ENCODE data around the gene CAPN15.

CAPN15 gene

GRCh38 chr16:586047-586644 lies 58.6 kb downstream of the CAPN15 start:
- Histone ChIP-seq H3K27me3 (ENCODE audit: insufficient read depth, low read length, poor library complexity, severe bottlenecking) (no peaks in the 10 kb centered on the region), H3K4me2 (ENCODE audit: low read depth, low read length, poor library complexity, severe bottlenecking) (no peak overlapping the region), H2AFZ (ENCODE audit: low read length) (no peak overlapping the region), H3F3A (ENCODE audit: low read depth) (no peaks in the 10 kb centered on the region), H3K4me1 (ENCODE audit: insufficient read depth, low read length, poor library complexity, severe bottlenecking) (peaks cover 6% of the 10 kb centered on the region), H3K4me3 (ENCODE audit: low read length, poor library complexity, severe bottlenecking) (no peak overlapping the region), H3K9me2 (replicated peaks; ENCODE audit: low read depth, low read length) (no peaks in the 10 kb centered on the region), H3K36me3 (ENCODE audit: insufficient read depth, low read length) (no peaks in the 10 kb centered on the region), H4K20me1 (ENCODE audit: insufficient read depth, low read length, poor library complexity, severe bottlenecking) (peaks cover 6% of the 10 kb centered on the region), H3K79me2 (ENCODE audit: insufficient read depth, low read length) (peaks cover 22% of the 10 kb centered on the region; the same call in 1 of the 2 replicates), H3K9ac (ENCODE audit: low read depth, low read length, poor library complexity, severe bottlenecking) (no peak overlapping the region), H3K9me3 (ENCODE audit: insufficient read depth, low read depth, low read length) (no peaks in the 10 kb centered on the region)
- TF ChIP-seq, protein P1, sequence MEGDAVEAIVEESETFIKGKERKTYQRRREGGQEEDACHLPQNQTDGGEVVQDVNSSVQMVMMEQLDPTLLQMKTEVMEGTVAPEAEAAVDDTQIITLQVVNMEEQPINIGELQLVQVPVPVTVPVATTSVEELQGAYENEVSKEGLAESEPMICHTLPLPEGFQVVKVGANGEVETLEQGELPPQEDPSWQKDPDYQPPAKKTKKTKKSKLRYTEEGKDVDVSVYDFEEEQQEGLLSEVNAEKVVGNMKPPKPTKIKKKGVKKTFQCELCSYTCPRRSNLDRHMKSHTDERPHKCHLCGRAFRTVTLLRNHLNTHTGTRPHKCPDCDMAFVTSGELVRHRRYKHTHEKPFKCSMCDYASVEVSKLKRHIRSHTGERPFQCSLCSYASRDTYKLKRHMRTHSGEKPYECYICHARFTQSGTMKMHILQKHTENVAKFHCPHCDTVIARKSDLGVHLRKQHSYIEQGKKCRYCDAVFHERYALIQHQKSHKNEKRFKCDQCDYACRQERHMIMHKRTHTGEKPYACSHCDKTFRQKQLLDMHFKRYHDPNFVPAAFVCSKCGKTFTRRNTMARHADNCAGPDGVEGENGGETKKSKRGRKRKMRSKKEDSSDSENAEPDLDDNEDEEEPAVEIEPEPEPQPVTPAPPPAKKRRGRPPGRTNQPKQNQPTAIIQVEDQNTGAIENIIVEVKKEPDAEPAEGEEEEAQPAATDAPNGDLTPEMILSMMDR (conservative IDR thresholded peaks at IDR 0.05; ENCODE audit: low read length), result no peak
- TF ChIP-seq EZH2phosphoT487 (IDR thresholded peaks at IDR 0.05; ENCODE audit: borderline replicate concordance), result no peak

DNA sequence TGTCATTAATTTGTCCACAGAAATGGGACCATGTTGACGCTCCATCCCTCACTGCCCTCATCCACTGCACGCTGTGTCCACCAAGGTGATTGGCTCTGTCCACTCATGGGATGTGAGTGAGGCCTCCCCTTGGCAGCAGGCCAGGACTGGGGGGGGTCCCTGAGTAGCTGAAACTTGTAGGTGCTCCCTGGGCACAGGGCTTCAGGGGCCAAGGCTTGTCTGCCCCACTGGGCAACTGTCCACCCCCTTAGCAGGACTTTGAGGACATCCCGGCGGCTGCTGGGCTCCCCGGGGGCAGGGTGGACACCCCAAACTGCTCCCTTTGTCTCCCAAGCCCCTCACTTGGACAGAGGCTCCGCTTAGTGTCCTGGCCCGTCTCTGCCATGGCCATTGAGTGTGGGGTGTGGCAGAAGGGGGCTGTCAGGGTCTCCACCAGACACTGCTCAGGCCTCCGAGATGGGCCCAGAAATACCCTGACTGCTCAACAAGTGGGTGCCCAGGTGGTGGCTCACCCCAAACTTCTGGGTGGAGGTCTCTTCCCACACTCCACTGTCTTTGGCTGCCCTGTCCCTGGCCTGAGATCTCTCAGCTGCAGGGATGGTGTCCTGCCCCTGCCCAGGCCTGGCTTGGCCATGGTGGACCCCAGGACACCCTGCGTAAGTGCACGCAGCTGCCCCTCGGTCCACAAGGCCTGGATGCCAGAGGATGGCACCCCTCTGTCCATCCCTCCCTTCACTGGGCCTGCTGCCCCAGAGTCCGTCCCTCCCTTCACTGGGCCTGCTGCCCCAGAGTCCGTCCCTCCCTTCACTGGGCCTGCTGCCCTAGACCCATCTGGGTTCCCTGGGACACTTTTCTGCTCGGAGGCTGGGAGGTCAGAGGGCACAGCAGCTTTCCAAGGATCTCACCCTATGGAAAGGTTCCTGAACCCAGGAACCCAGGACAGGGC lies 59.4 kb downstream of the CAPN15 start:
- Histone ChIP-seq H3F3A (ENCODE audit: low read depth) (no peaks in the 10 kb centered on the region), H3K4me3 (ENCODE audit: low read length, poor library complexity, severe bottlenecking) (peak overlapping the region; percentile 83), H3K9me3 (ENCODE audit: insufficient read depth, low read depth, low read length) (no peaks in the 10 kb centered on the region), H3K27me3 (ENCODE audit: insufficient read depth, low read length, poor library complexity, severe bottlenecking) (no peaks in the 10 kb centered on the region), H4K20me1 (ENCODE audit: insufficient read depth, low read length, poor library complexity, severe bottlenecking) (peaks cover 6% of the 10 kb centered on the region), H3K4me2 (ENCODE audit: low read depth, low read length, poor library complexity, severe bottlenecking) (peak overlapping the region; percentile 75), H3K79me2 (ENCODE audit: insufficient read depth, low read length) (peaks cover 27% of the 10 kb centered on the region; the same call in 1 of the 2 replicates), H3K4me1 (ENCODE audit: insufficient read depth, low read length, poor library complexity, severe bottlenecking) (peaks cover 7% of the 10 kb centered on the region), H3K9me2 (replicated peaks; ENCODE audit: low read depth, low read length) (no peaks in the 10 kb centered on the region), H3K9ac (ENCODE audit: low read depth, low read length, poor library complexity, severe bottlenecking) (peak overlapping the region; percentile 85), H2AFZ (ENCODE audit: low read length) (no peak overlapping the region), H3K36me3 (ENCODE audit: insufficient read depth, low read length) (no peaks in the 10 kb centered on the region)
- no peak for TF ChIP-seq EZH2phosphoT487 (IDR thresholded peaks at IDR 0.05; ENCODE audit: borderline replicate concordance)

DNA sequence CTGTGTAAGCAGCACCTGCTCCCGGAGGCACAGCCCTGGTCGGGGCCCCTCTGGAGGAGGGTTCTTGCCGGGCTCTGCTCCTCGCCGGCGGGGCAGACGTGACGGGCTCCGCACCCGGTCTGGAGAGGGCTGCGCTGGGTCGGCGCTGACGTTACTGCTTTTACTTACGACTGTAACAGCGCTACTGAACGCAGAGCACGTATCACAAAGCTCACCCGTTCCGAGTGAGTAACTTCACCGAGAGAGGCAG lies 61.1 kb downstream of the CAPN15 start:
- H3K4me3 ChIP-seq (ENCODE audit: low read length, poor library complexity, severe bottlenecking), result peak overlapping the region; percentile 83

More for the DNA sequence above, 61.1 kb downstream of the CAPN15 start:
- Histone ChIP-seq H3K4me1 (ENCODE audit: insufficient read depth, low read length, poor library complexity, severe bottlenecking) (peaks cover 24% of the 10 kb centered on the region), H3K9me2 (replicated peaks; ENCODE audit: low read depth, low read length) (no peaks in the 10 kb centered on the region), H3K36me3 (ENCODE audit: insufficient read depth, low read length) (no peaks in the 10 kb centered on the region), H4K20me1 (ENCODE audit: insufficient read depth, low read length, poor library complexity, severe bottlenecking) (peaks cover 6% of the 10 kb centered on the region), H2AFZ (ENCODE audit: low read length) (no peak overlapping the region), H3K27me3 (ENCODE audit: insufficient read depth, low read length, poor library complexity, severe bottlenecking) (no peaks in the 10 kb centered on the region), H3K4me2 (ENCODE audit: low read depth, low read length, poor library complexity, severe bottlenecking) (peak overlapping the region; percentile 75), H3K9me3 (ENCODE audit: insufficient read depth, low read depth, low read length) (no peaks in the 10 kb centered on the region), H3F3A (ENCODE audit: low read depth) (no peaks in the 10 kb centered on the region), H3K9ac (ENCODE audit: low read depth, low read length, poor library complexity, severe bottlenecking) (peak overlapping the region; percentile 85), H3K79me2 (ENCODE audit: insufficient read depth, low read length) (peaks cover 41% of the 10 kb centered on the region; the same call in 1 of the 2 replicates)
- TF ChIP-seq, protein P1 (conservative IDR thresholded peaks at IDR 0.05; ENCODE audit: low read length), result no peak
- no peak for TF ChIP-seq EZH2phosphoT487 (IDR thresholded peaks at IDR 0.05; ENCODE audit: borderline replicate concordance)

All from Loucy (cell line).